Stimulated activated CD8-positive, alpha-beta memory T cell treated with anti-CD3 and anti-CD28 coated beads, Interleukin-7, amount 100 ng/mL, for 1 hour (primary cell): ENCODE data around the gene WWC1.
"Not testable (repeated sequence)": the region's sequence is repeated elsewhere in the genome, so short reads cannot be mapped to it uniquely, and the experiment has no call there.

Experiments used
- DNase-seq, 2 donors: peaks; one replicate each; pipeline ENCODE4 v3.0.0-alpha.2; 2020; ENCODE audit warnings: low read depth in 2 of 2

The WWC1 gene

DNA sequence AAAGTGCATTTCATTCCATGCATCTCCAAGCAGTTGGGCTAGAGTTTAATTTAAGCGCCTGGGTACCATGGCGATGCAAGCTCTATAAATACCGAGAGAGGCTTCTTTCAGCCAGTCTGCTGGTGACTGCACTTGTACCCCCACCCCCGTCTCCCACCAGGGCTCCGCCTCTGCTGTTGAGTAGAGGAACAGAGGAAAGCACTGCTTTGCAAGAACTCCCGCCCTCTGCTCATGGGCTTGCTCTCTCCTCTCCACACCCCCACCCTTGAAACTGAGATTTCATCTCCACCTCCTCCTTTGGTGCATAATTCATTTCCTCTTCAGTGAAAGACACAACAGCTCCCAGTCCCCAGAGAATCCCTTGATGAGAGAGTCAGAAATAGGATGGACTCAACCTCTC is 5.1 kb upstream of the WWC1 start:
- DNase-seq = no peak

DNA sequence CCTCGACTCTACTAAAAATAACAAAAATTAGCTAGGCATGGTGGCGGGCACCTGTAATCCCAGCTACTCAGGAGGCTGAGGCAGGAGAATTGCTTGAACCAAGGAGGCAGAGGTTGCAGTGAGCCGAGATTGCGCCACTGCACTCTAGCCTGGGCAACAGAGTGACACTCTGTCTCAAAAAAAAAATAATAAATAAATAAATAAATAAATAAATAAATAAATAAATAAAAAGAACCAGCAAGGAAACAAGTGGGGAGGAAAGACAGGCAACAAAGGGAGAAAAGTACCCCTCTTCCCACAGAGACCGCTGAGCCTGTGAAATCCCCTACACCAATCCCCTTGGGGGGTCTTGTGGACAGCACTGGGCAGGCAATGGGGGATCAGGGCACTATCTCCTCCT is 4.6 kb upstream of the WWC1 start:
- DNase-seq = not testable (repeated sequence)

DNA sequence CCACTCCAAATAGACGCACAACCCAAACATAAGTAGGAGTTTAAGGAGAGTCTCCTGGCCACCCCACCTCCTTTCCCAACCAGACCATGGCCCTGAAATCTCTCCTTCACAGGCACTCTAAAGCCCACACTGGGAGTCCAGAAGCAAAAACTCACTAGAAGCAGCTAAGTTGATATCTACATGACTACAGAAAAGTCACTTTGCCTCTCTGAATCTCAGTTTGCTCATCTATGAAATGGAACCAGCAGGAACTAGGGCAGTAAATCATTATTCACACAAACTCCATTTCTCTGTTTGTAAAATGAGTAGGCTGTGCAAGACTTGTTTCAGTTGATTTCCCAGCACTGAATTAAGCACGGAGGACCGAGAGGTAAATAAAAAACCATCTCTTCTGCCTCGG is 4.1 kb upstream of the WWC1 start:
- no peak for DNase-seq

DNA sequence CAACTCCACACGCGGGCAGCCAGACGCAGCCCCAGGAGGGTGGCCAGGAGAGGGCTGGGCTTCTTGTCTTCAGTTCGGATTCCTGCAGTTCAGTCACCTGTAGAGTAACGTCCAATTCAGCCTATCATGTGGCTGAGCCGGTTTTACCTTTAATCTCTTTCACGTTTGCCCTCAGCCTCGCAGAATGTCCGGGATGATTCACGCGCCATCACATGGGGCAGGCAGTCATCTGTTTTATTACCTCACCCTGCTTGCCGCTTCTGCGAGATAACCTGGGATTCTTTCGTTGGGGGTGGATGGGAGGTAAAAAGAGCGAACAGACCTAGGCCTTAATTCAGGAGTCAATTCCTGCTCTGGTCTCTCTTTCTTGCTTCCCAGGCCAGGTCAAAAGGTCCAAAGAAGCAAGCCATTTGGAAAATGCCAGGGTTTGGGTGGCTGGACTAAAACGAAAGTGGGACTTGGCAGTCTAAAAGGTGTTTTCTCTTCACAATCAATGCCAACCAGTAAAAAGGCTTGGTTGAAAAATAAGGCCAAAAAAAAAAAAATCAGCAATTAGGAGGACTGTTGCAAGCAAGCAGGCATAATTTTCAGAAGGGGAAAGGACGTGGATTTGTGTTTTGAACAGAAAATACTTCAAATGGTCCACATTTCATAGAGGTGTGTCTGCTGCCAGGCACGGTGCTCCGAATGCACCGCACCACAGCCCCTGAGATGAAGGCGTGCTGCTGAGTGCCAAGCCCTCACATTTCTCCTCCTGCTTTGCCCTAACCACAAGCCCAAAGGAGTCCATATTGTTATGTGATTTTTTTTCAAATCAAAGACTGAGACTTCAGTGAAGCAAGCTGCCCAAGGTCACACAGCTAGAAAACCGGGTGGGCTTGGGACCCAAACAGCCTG is 2.8 kb upstream of the WWC1 start:
- no peak for DNase-seq

DNA sequence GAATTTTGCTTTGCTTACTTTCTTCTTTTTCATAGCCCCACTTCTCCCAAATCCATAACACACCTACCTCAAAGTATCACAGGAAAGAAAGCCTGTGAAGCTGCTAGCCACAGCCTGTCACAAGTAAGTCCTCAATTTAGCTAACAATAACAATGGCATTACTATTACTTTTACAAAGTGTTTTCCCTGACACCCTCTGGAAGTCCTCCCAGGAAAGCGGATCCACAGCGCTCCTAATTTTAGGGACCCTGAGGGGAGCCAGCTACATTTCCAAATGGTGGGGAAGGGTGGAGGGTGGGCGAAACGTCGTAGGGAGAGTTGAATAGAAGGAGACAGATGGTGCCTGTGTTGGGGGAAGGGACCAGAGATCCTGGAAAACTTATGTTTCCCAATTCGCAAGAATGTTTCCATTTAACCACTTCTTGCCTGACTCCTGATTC is 523 bp upstream of the WWC1 start:
- no peak for DNase-seq

DNA sequence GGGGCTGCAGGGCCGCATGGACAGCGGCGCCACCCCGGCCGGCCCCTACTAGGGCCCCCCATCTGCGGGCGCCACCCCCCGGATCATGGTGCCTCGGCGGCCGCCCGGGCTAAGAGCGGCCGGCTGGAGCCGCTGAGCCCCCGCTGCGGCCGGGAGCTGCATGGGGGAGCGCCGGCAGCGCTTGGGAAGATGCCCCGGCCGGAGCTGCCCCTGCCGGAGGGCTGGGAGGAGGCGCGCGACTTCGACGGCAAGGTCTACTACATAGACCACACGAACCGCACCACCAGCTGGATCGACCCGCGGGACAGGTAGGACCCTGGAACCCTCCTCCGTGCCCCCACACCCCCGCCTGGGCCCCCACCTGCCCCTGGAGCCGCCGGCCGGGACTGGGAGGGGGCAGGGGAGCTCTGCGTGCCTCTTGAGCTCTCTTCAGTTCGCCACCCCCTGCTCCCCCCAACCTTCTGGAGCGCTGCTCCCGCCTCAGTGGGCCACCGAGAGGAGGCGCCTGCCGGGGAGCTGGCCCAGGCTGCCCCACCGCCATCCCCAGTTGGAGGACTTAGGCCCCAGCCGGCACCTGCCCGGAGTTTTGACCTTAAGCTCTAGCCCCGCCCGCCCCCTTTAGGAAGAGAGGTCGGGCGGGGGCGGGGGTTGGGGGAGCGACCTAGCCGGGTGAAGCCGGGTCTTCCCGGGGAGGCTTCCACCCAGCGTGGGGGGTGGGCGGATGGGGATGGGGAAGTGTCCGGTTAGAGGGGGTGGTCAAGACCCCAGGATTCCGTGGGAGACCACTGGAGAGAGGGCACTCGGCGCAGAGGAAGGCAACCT is 730 bp downstream of the WWC1 start:
- DNase-seq = no peak

DNA sequence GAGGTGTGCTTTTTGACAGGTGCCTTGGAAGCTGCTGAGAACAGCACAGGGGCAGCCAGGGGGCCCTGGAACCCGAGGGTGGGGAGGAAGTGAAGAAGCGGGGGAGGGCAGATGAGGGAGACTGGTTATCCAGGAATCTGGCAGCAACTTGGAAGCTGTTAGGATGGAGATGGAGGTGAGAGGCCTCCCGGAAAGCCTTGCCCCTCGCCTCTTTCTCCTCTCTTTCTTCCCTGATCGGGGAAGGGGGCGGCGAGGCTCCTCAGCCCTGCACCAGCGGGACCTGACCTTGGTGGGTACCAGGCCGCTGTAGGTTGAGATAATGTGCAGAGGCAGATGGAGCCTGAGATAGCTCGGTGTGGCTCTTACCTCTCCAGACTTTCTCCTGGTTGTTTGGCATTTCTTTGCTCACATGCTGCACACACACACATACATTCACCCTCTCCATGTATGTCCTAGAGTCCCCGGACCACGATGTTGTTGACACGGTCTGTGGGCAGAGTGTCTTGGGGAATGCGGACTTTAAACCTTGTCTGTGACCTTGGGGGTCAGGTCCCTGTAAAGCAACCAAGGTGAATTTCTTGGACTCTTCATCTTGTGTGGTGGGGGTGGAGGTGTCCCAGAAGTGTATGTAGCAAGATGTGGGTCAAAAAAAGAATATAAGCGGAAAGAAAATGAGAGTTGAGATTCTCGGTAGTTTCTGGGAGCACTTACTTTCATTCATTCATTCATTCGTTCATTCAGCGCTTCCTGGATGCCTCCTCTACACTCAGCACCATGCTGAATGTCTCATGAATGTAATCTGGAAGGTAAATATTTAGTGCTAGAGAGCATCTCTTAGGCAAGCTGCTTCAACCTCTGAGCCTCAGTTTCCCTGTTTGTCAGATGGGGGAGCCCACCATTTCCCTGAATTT is 1.6 kb downstream of the WWC1 start:
- no peak for DNase-seq

DNA sequence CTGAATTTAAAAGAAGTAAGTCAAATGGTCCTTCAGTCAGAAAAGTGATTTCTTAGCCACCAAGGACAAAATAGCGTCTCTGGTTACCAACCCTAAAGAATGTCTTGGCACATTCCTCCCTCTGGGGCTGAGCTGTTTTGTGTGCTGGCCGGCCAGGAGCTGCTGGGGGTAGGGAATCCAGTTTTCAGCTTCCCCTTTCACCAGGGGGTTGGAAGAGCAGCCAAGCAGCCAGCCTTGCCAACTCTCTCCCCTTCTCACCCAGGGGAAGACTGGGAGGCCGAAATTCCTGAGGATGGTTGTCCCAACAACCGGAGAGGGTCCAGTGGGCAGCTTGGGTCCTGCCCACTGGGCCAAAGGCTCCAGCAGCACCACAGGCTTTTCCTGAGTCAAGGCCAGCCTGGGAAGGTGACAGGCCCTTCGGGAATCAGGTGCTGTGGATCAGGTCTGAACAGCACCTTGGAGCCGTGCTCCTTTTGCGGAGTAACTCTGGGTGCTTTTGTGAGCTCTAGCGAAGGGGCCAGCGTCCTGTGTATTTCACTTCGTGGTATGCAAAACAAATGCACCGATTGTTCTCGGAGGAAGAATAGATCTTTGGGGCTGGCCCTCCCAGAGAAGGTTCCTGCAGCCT is 4.2 kb downstream of the WWC1 start:
- DNase-seq = no peak

DNA sequence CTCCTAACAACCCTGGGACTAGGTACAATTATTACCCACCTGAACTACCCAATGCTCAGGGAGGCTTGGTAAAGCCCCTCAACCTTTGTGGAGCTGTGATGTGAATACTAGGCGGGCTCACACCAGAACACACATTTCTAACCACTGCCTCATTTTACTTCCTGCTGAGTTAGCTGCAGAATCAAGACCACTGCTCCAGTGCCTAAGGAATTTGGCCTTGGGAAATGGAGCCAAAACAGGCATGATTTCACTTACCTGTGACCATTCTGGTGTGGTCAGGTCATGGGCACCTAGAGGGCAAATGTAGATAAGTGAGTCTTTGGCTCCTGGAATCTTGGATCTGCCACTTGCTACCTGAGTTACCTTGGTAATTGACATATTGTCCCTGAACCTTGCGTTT is 5.2 kb downstream of the WWC1 start:
- DNase-seq = no peak

DNA sequence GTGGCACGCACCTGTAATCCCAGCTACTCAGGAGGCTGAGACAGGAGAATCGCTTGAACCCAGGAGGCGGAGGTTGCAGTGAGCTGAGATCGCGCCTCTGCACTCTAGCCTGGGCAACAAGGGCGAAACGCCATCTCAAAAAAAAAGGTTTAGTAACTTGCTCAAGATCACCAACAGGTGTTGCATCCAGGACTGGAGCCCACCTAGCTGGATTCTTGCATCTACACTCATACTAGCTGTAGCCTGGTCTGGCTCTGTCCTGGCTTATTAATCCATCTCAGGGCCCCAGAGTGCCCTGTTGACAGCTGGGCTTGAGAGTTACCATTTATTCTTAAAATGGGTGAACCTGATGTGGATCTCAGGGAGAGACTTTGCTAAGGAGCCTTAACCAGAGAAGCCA is 7.5 kb downstream of the WWC1 start:
- DNase-seq = no peak

DNA sequence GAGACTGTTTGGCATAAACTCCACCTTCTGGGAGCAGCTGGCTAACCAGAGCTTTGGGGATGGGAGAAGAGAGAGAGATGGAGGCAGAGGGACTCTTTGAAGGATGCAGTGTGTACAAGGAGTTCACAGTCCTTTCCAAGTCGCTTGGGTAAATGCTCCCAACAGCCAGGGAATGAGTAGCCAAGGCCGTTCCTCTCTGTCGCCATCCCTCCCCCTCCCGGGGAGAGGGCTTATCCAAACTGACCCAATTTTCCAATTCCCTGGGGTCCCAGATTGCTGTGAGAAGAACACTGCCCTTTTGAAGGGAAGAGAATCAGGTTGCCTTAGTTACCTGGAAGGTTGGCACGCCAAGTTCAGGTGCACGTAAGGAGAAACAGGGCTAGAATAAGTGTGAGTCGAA is 7.9 kb downstream of the WWC1 start:
- no peak for DNase-seq

DNA sequence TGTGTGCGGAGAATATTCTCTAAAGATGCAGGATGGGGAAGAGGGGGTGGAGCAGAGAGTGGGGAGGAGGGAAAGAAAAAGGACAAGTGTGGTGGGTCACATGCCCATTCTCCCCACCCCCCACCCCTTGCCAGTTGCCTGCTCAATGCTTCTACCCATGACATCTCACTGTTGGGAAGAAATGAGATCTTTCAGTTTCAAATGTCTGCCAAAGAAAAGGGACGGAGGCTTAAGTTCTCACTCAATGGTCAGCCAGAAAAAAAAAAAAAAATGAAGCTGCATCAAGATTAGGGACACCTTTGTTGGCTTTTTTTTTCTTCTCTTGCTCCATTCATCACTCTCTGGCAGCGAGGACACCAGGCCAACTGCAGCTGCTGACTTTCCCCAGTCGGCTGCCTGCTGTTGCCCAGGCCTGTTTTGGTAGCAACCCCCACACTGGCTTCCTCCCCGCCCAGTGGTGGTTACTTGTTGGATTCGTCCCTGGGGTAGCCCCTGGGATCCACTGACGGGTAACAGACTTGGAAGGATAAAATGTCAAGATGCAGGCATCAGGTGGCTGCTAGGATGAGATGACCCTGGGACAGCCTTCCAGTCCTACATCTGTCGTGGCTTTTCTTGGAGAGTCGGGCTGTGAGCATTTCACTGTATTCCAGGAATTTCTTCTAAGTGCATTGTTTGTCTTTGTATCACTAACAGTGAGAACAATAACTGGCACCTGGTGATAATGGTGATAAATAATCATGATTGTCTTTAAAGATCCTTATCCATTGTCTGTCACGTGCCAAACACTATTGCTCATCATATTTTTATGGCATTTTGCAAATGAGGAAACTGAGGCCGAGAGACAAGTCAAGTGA is 9.1 kb downstream of the WWC1 start:
- no peak for DNase-seq

DNA sequence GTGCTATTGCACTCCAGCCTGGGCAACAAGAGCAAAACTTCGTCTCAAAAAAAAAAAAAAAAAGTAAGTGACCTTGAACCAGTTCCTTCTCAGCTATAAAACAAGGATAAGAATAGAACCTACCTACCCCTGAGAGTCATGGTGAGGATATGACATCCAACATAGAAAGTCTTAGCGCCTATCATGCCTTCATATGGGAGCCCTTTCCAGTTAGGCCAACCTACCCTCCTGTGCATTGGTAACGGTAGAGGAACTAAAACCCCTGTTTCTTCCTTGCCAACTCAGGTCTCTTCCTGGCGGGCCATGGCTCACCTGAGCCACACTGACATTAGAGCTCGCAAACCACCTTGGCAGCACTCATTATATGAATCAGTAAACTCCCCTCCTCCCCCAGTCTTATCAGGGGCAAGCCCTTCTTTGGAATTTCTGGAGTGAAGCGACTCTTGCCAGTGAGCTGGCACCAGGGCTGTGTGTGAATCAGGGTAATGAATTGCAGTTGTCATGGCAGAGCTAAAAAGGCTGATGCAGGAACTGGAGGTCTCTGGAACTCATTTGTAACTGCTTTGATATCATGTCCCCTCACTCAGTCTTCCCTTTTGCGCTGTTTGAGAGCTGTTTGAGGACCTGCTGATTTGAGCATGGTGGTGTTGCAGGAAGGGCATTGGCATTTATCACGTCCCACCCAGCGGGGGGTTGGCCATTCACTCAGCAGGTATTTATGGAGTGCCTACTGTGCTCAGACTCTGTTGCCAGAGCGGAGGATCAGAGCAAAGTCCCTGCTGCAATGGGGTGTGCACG is 10.3 kb downstream of the WWC1 start:
- no peak for DNase-seq

DNA sequence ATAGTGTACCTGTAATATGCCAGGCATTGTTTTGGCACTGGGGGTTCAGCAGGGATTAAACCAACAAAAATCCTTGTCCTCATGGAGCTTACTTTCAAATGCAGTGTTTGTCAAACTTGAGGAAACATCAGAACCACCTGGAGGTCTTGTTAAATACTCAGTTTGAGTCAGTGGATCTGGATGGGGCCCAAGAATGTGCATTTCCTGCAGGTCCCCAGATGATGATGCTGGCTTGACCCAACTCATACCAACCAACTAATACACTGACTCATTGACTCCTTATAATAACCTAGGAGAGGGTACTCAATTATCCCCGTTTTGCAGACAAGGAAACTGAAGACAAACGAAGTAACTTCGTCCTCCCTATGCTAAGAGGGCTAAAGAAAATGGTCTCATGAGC is 11.3 kb downstream of the WWC1 start:
- DNase-seq = no peak

DNA sequence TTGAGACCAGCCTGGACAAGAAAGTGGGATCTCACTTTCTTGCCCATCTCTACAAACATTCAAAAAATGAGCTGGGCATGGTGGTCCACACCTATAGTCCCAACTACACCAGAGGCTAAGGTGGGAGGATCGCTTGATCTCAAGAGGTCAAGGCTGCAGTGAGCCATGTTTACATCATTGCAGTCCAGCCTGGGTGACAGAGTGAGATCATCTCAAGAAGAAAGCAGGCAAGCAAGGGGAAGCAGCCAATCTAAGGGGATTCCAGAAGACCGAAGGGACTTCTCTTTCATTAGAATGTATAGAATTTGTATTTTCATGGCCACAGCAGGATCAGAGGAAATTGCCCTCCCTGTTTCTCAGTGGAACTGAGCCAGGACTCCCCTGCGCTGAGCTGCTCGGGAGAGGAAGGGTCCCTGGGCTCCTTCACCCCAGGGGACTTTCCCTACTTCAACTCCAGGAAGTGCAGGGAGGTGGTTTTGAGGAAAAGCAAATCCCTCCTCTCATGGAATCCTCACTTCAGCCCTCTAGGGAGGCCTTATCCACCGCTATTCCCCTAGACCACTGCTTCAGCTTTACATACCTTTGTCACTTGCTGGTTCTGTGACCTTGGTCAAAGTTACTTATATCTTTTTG is 12.1 kb downstream of the WWC1 start:
- DNase-seq = no peak

DNA sequence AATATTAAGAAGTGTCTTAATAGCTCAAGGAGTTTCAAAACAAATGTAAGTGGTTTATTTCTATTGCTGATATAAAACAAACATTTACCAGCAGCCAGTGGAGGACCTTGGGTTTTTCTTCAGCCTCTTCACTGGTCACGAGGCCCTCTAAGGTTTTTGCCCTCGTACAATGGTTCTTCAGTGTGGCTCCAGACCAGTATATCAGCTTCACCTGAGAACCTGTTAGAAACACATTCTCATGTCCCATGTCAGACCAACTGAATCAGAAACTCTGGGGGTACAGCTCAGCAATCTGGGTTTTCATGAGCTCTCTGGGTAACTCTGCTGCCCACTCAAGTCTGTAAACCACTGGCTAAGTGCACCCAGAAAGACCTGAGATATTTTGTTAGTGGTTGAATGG is 12.9 kb downstream of the WWC1 start:
- no peak for DNase-seq

DNA sequence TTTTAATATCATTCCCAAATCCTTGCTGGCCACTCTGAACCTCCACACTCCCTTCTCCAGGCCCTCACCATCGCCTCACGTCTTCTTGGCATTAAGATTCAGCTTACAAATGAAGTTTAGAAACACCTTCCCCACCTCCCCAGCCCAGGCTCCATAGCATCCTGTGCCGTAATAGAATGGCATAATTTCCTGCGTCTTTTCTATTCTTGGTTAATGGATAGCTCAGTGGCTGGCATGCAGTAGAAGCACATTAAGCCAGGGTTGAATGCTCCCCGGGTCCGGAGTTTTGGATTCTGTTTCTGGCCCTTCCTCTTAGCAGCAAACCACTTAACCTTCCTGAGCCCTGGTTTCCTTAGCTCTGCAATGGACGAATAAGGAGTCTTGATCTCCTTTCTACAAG is 13.8 kb downstream of the WWC1 start:
- no peak for DNase-seq

DNA sequence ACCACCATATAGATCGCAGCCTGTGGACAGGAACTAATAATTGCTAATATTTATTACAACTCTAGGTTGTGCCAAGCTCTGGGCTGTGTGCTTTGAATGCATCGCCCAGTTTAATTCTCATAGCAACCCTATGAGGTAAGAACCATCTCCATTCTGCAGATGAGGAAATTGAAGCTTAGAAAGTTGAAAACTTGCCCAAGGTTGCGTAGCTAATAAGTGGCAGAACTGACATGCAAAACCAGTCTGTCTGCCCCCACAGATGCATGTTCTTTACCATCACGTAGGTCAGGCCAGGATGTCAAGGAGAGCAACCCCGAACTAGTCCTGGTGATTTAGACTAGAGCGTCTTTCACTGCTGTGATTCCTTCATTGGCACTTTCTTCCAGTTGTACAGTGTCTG is 15.6 kb downstream of the WWC1 start:
- no peak for DNase-seq

DNA sequence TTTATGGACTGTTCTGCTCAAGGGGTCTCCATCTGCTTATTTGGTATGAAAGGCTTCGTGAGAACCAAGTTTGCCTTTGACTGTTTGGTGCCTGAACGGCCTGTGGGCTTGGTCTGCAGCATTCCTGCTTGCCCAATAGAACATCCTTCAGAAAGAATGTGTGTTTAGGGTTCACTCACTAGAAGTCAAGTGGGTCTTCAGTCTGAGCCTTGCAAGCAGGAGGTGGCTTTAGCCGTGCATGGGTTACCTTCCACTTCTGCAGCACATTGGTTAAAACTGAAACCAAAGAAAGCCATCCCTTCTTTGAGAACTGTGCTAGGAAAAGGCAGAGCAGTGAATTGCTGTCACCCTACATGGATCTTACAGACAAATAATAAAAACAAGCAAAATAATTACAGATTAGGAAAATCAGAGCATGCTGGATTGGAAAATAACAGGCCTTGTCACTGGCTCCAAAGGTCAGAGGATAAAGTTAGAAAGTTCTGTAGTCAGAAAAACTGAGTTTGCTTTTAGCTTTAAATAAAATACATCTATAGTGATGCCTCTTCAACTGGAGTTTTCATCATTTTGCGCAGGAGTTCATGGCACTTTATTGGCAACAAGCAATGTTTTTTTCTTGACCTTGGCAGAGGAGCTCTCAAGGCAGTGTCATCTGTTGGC is 16.6 kb downstream of the WWC1 start:
- no peak for DNase-seq
